Activated naive CD4-positive, alpha-beta T cell treated with anti-CD3 and anti-CD28 coated beads, Interleukin-2, amount 50 U/mL, for 24 hours (primary cell): ENCODE results near the gene DRGX.

Experiments
- H3K27ac Mint-ChIP-seq: one replicate; pipeline ENCODE4 v1.8.0; 2021; ENCODE audit warnings: mild to moderate bottlenecking, mixed read lengths
- H3K27me3 Mint-ChIP-seq: one replicate; pipeline ENCODE4 v1.8.0; 2021; ENCODE audit warnings: mixed read lengths
- H3K36me3 Mint-ChIP-seq: one replicate; pipeline ENCODE4 v1.8.0; 2021; ENCODE audit warnings: mixed read lengths
- H3K4me1 Mint-ChIP-seq: one replicate; pipeline ENCODE4 v1.8.0; 2021; ENCODE audit warnings: mixed read lengths
- H3K4me3 Mint-ChIP-seq: one replicate; pipeline ENCODE4 v1.8.0; 2021; ENCODE audit warnings: mild to moderate bottlenecking, mixed read lengths
- H3K9me3 Mint-ChIP-seq: one replicate; pipeline ENCODE4 v1.8.0; 2021; ENCODE audit warnings: mixed read lengths

The DRGX gene

GRCh38 chr10:49350138-49350537, 45.8 kb downstream of the DRGX start:
- no peak overlapping the region for H3K27ac Mint-ChIP-seq
- peaks cover 1% of the 10 kb centered on the region for H3K27me3 Mint-ChIP-seq
- no peak overlapping the region for H3K4me3 Mint-ChIP-seq
- peaks cover 4% of the 10 kb centered on the region for H3K9me3 Mint-ChIP-seq
- no peaks in the 10 kb centered on the region for H3K4me1 Mint-ChIP-seq
- no peaks in the 10 kb centered on the region for H3K36me3 Mint-ChIP-seq

GRCh38 chr10:49349390-49349789, 46.5 kb downstream of the DRGX start:
- Mint-ChIP-seq H3K9me3 (peaks cover 4% of the 10 kb centered on the region), H3K27me3 (peaks cover 1% of the 10 kb centered on the region), H3K36me3 (no peaks in the 10 kb centered on the region), H3K4me3 (no peak overlapping the region), H3K4me1 (no peaks in the 10 kb centered on the region), H3K27ac (no peak overlapping the region)

- Mint-ChIP-seq H3K4me3 (no peak overlapping the region), H3K36me3 (no peaks in the 10 kb centered on the region), H3K9me3 (peaks cover 4% of the 10 kb centered on the region), H3K27ac (no peak overlapping the region), H3K27me3 (peaks cover 1% of the 10 kb centered on the region), H3K4me1 (no peaks in the 10 kb centered on the region)
Observed at GRCh38 chr10:49348593-49348992, 47.3 kb downstream of the DRGX start.

- H3K4me1 Mint-ChIP-seq: no peaks in the 10 kb centered on the region
- no peak overlapping the region for H3K27ac Mint-ChIP-seq
- H3K36me3 Mint-ChIP-seq: no peaks in the 10 kb centered on the region
- H3K4me3 Mint-ChIP-seq: no peak overlapping the region
- peaks cover 4% of the 10 kb centered on the region for H3K9me3 Mint-ChIP-seq
- peaks cover 1% of the 10 kb centered on the region for H3K27me3 Mint-ChIP-seq
Observed at GRCh38 chr10:49347827-49348226, 48.1 kb downstream of the DRGX start.

- H3K4me3 Mint-ChIP-seq: no peak overlapping the region
- no peaks in the 10 kb centered on the region for H3K36me3 Mint-ChIP-seq
- H3K27me3 Mint-ChIP-seq: peaks cover 1% of the 10 kb centered on the region
- H3K27ac Mint-ChIP-seq: no peak overlapping the region
- no peaks in the 10 kb centered on the region for H3K4me1 Mint-ChIP-seq
- peaks cover 4% of the 10 kb centered on the region for H3K9me3 Mint-ChIP-seq
Observed at GRCh38 chr10:49347342-49347741, 48.5 kb downstream of the DRGX start.

GRCh38 chr10:49344840-49345239, 51.0 kb downstream of the DRGX start:
- H3K36me3 Mint-ChIP-seq: no peaks in the 10 kb centered on the region
- no peaks in the 10 kb centered on the region for H3K4me1 Mint-ChIP-seq
- no peak overlapping the region for H3K4me3 Mint-ChIP-seq
- peaks cover 4% of the 10 kb centered on the region for H3K9me3 Mint-ChIP-seq
- peak overlapping the region; percentile 12 for H3K27ac Mint-ChIP-seq
- peaks cover 6% of the 10 kb centered on the region for H3K27me3 Mint-ChIP-seq

- Mint-ChIP-seq H3K27me3 (peaks cover 13% of the 10 kb centered on the region), H3K9me3 (peaks cover 15% of the 10 kb centered on the region), H3K36me3 (peaks cover 2% of the 10 kb centered on the region), H3K27ac (no peak overlapping the region), H3K4me1 (peaks cover 11% of the 10 kb centered on the region), H3K4me3 (no peak overlapping the region)
Observed at GRCh38 chr10:49338604-49339003, 57.3 kb downstream of the DRGX start.

GRCh38 chr10:49335364-49335972, 60.4 kb downstream of the DRGX start:
- Mint-ChIP-seq H3K9me3 (peaks cover 18% of the 10 kb centered on the region), H3K27ac (peak overlapping the region; percentile 26), H3K4me3 (no peak overlapping the region), H3K27me3 (peaks cover 8% of the 10 kb centered on the region), H3K36me3 (peaks cover 2% of the 10 kb centered on the region), H3K4me1 (peaks cover 11% of the 10 kb centered on the region)

- H3K36me3 Mint-ChIP-seq: peaks cover 2% of the 10 kb centered on the region
- peaks cover 11% of the 10 kb centered on the region for H3K4me1 Mint-ChIP-seq
- peaks cover 7% of the 10 kb centered on the region for H3K27me3 Mint-ChIP-seq
- H3K27ac Mint-ChIP-seq: no peak overlapping the region
- peaks cover 18% of the 10 kb centered on the region for H3K9me3 Mint-ChIP-seq
- no peak overlapping the region for H3K4me3 Mint-ChIP-seq
Observed at GRCh38 chr10:49334964-49335363, 60.9 kb downstream of the DRGX start.

- peaks cover 2% of the 10 kb centered on the region for H3K36me3 Mint-ChIP-seq
- H3K27me3 Mint-ChIP-seq: peaks cover 2% of the 10 kb centered on the region
- H3K9me3 Mint-ChIP-seq: peaks cover 18% of the 10 kb centered on the region
- H3K4me3 Mint-ChIP-seq: no peak overlapping the region
- H3K4me1 Mint-ChIP-seq: peaks cover 11% of the 10 kb centered on the region
- no peak overlapping the region for H3K27ac Mint-ChIP-seq
Observed at GRCh38 chr10:49333192-49333591, 62.7 kb downstream of the DRGX start.

GRCh38 chr10:49332768-49333167, 63.1 kb downstream of the DRGX start:
- Mint-ChIP-seq H3K4me1 (peaks cover 11% of the 10 kb centered on the region), H3K9me3 (peaks cover 18% of the 10 kb centered on the region), H3K27me3 (peaks cover 2% of the 10 kb centered on the region), H3K4me3 (no peak overlapping the region), H3K27ac (no peak overlapping the region), H3K36me3 (peaks cover 2% of the 10 kb centered on the region)

GRCh38 chr10:49332333-49332732, 63.6 kb downstream of the DRGX start:
- peaks cover 11% of the 10 kb centered on the region for H3K4me1 Mint-ChIP-seq
- peaks cover 18% of the 10 kb centered on the region for H3K9me3 Mint-ChIP-seq
- no peak overlapping the region for H3K27ac Mint-ChIP-seq
- no peak overlapping the region for H3K4me3 Mint-ChIP-seq
- H3K36me3 Mint-ChIP-seq: peaks cover 2% of the 10 kb centered on the region
- H3K27me3 Mint-ChIP-seq: peaks cover 2% of the 10 kb centered on the region

GRCh38 chr10:49331431-49331830, 64.5 kb downstream of the DRGX start:
- Mint-ChIP-seq H3K4me3 (no peak overlapping the region), H3K27ac (no peak overlapping the region)

GRCh38 chr10:49330127-49330665, 65.7 kb downstream of the DRGX start:
- Mint-ChIP-seq H3K4me3 (no peak overlapping the region), H3K4me1 (peaks cover 2% of the 10 kb centered on the region), H3K36me3 (peaks cover 2% of the 10 kb centered on the region), H3K27me3 (no peaks in the 10 kb centered on the region), H3K9me3 (peaks cover 8% of the 10 kb centered on the region), H3K27ac (no peak overlapping the region)

More at GRCh38 chr10:49331431-49331830, 64.5 kb downstream of the DRGX start:
- Mint-ChIP-seq H3K4me1 (peaks cover 11% of the 10 kb centered on the region), H3K27me3 (no peaks in the 10 kb centered on the region), H3K9me3 (peaks cover 18% of the 10 kb centered on the region), H3K36me3 (peaks cover 2% of the 10 kb centered on the region)

- no peak overlapping the region for H3K27ac Mint-ChIP-seq
- no peak overlapping the region for H3K4me3 Mint-ChIP-seq
- H3K36me3 Mint-ChIP-seq: no peaks in the 10 kb centered on the region
- no peaks in the 10 kb centered on the region for H3K27me3 Mint-ChIP-seq
- no peaks in the 10 kb centered on the region for H3K4me1 Mint-ChIP-seq
- H3K9me3 Mint-ChIP-seq: peaks cover 7% of the 10 kb centered on the region
Observed at GRCh38 chr10:49329146-49329505, 66.8 kb downstream of the DRGX start.

- no peaks in the 10 kb centered on the region for H3K36me3 Mint-ChIP-seq
- H3K9me3 Mint-ChIP-seq: peaks cover 3% of the 10 kb centered on the region
- no peak overlapping the region for H3K27ac Mint-ChIP-seq
- no peaks in the 10 kb centered on the region for H3K27me3 Mint-ChIP-seq
- H3K4me1 Mint-ChIP-seq: no peaks in the 10 kb centered on the region
- H3K4me3 Mint-ChIP-seq: no peak overlapping the region
Observed at GRCh38 chr10:49328401-49329145, 67.3 kb downstream of the DRGX start.
